ENCODE data around the gene SPAAR.

- TF ChIP-seq, protein P1, sequence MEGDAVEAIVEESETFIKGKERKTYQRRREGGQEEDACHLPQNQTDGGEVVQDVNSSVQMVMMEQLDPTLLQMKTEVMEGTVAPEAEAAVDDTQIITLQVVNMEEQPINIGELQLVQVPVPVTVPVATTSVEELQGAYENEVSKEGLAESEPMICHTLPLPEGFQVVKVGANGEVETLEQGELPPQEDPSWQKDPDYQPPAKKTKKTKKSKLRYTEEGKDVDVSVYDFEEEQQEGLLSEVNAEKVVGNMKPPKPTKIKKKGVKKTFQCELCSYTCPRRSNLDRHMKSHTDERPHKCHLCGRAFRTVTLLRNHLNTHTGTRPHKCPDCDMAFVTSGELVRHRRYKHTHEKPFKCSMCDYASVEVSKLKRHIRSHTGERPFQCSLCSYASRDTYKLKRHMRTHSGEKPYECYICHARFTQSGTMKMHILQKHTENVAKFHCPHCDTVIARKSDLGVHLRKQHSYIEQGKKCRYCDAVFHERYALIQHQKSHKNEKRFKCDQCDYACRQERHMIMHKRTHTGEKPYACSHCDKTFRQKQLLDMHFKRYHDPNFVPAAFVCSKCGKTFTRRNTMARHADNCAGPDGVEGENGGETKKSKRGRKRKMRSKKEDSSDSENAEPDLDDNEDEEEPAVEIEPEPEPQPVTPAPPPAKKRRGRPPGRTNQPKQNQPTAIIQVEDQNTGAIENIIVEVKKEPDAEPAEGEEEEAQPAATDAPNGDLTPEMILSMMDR (IDR thresholded peaks at IDR 0.05), result no peak
- TF ChIP-seq POLR2A (IDR thresholded peaks at IDR 0.05), result no peak
These were observed 6.5 kb downstream of the SPAAR start for GRCh38 chr9:35915681-35916294.
